Left renal pelvis (tissue), 4 donors: ENCODE results near the gene CAMKMT. TPM values are rescaled to one million over a fixed set of nuclear protein-coding genes. Genes with fewer than 3 reads are reported as not detected.

Experiments
- DNase-seq, 4 donors: peaks; one replicate each; pipeline ENCODE4 v3.0.0-alpha.2; 2013; ENCODE audit warnings: low read depth in 4 of 4, low spot score in 3 of 4
- polyA plus RNA-seq, 4 donors: library from polyadenylated mRNA; unstranded; fragments of 120-200 nt; gene quantifications; one replicate each; pipeline ENCODE4 v1.2.1, GENCODE V29; 2013; ENCODE audit not compliant: insufficient read length in 4 of 4

The CAMKMT gene
- polyA plus RNA-seq, 4 donors, result 6.3 to 15.5 (median 14.4) TPM

DNA sequence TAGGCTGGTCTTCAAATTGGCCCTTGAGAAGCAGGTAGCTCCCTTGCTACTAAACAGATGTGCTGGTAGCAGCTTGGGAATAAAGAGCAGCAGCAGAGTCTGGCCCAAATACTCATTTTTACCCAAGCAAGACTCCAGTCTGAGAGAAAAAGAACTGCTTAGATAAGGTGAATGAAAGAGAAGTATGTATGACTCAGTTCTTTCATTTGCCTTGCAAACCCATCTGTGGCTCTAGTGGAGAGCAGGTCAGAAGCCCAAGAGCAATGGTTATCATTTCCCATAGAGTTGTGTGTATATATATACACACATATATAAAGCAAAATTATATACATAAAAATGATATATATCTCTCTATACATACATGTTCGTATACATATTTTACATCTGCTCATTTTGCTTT lies 80.3 kb downstream of the CAMKMT start:
- DNase-seq, result no peak

DNA sequence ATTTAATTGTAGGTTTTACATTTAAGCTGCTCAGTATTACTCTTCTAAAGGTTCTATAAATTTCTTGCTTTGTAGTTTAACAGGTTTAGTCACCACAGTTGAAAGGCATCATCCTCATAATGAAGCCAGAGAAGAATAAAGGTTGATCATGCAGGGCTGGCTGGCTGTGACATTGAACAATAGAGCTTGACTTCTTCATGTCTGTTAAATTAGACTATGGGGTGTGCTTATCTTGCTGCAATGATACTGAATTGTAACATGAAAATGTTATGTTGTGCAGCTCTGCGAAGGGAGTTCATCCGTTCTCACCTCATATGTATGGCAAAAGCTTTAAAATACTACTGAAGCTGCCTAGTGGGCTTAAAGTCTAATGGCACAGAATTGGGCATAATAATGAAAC lies 81.8 kb downstream of the CAMKMT start:
- no peak for DNase-seq

DNA sequence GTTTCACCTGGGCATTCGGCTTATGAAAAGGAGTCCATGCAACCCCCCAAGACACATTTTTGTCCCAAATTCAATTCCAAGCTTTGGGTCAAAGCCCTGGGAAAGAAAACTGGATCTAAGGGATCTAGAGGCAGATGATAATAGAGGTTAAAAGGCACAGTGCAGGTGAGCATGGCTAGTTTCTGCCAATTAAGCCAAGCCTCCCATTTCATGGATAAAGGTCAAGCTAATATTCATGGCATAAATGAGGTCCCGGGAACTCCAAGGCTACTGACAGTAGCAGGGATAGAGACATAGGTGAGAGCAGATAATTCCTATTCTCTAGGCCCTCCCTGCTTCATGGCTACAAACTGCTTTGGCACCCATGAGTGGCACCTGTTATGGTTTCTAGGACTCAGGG lies 83.1 kb downstream of the CAMKMT start:
- DNase-seq, result no peak

DNA sequence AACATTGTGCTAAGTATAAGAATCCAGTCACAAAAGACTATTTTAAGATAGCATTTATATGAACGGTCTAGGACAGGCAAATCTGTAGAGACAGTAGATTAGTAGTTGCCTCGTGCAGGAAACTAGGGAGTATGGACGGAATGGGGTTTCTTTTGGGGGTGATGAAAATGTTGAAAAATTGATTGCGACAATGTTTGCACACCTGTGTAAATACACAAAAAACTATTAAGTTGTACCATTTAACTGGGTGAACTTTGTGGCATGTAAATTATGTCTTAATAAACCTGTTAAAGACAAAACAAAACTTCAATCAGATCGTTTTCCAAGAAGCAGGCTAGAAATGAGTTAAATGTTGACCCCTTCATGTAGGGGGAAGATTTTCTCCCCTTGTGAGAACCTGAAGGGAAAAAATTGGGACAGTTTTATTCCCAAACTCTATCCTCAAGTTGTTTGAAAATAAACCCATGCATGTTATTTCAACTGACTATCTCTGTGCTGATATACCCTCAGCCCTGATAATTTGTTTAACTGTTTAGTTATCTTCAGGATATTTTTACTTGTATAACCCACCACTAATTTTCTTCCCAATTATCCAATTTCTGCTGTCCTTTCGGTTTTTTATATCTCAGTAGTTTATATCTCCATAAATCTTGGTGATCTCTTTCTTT lies 87.2 kb downstream of the CAMKMT start:
- no peak for DNase-seq

DNA sequence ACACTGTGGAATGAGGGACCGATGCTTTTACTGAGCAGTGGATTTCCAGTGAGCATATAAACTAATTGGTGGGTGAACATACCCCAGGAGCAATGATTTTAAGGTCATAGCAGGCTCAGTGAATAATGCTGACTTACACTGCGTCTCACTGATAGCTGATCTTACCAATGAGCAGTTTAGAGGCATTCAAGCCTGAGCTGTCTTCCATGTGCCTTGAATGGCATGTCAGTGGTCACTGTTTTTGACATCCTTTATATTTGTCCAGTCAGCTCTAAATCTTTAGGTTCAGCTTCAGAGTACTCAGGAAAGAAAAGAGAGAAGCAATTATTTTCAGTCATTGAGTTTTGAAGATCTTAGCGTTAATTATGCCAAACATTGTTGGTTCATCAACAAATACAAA lies 88.3 kb downstream of the CAMKMT start:
- no peak for DNase-seq

DNA sequence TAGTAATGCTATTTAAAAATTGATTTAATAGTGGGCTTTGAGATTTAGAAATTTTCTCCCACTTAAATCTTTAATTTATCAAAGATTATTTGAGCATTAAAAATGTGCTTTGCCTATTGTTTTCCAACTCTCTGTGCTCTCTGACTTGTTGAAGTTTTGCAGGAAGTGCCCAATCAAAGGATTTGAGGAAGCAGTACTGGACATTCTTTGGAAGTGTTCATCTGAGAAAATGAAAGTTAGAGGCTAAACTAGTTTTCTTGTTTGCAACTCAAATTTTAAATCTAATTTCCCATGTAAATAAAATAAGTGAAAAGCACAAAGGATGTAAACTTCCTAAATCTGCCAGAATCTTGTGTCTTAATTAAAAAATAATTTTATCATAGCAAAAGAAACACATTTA lies 89.1 kb downstream of the CAMKMT start:
- DNase-seq, result no peak

DNA sequence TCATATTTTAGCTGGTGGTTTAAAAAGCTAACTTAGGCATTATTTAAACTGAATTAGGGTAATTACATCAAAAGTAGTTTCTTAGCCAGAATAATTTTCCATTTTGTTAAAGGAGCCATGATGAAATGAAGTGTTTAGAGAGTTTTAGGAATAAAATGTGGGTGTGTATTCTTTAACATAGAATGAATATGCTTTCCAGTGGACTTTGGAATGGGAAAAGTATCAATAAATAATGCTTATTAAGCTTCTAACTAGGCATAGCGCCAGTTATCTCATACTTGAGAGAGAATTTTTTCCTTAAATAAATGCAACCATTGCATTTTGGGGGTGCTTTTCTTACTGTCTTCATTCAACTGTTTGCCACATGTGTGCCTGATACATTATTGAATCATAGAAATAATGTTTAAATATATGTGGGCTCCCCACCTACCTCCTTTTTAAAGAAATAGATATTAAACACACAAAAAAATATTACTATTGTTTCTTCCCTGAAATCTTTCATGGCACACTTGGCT lies 90.4 kb downstream of the CAMKMT start:
- no peak for DNase-seq

DNA sequence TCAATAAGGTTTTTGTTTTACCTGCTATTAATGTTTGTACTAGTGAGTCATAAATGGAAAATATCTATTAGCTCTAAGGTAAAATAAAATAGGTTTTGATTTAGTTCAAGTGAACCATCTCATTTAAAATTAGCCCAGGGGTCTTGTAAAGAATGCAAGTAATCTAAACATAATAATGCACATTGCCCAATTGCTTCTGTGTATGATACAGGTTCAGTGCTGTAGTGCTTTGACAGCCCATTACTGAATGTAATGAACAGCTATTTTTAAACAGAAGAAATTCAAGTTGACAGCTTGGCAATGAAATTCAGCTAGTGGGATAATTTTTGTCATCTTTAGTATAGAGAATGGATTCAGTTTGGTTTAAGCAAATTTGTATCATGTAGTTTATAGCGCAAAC lies 91.5 kb downstream of the CAMKMT start:
- no peak for DNase-seq

DNA sequence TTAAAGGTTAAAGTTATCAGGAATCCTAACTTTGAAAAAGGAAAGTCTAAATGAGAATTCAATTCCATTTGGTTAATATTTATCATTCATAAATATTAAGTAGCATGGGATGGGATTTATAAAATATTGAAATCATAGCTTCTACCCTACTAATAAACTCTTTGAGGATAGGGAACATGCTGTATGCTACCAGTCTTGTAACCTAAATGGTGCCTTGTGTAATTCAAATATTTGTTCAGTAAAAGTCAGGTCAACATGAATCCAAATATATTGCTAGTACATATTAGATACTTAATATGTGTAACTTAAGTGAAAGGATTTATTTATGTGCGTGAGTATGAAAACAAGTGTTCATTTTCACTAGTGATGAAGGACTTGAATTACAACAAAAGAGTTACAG lies 94.1 kb downstream of the CAMKMT start:
- DNase-seq, result no peak

DNA sequence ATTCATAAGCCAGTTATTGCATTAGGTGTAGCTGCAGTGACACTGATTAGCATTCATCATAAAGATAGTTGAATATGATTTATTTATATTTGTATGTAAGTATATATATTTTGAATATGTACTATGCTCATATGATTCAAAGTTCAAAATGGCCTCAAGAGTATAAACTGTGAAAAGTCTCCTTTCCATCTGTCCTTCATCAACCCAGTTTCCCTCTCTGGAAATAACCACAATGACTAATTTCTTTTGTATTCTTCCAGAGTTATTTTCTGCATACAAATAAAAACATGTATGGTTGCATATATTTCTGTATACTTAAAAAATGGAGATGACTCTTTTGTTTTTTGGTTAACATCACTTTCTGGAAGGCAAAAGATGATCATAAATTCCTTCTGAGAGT lies 95.2 kb downstream of the CAMKMT start:
- no peak for DNase-seq

DNA sequence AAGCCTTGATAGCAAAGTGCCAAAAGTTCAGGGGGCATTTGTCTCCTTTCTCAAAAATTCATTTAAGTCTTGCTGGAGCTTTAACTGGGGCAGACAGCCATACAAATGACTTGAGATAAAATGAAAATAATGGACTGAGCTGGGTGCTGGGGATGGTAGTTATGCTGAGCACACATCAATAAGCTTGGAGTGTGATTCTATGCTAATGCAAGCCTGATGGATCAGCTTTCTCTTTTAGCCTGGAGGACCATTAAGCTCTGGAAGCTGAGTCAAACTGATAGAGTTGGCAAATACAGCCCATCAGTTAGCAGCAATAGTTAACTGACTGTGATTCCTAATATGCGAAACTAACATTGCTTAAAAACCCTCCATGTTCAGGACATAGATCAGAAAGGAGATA lies 98.0 kb downstream of the CAMKMT start:
- DNase-seq, result no peak

DNA sequence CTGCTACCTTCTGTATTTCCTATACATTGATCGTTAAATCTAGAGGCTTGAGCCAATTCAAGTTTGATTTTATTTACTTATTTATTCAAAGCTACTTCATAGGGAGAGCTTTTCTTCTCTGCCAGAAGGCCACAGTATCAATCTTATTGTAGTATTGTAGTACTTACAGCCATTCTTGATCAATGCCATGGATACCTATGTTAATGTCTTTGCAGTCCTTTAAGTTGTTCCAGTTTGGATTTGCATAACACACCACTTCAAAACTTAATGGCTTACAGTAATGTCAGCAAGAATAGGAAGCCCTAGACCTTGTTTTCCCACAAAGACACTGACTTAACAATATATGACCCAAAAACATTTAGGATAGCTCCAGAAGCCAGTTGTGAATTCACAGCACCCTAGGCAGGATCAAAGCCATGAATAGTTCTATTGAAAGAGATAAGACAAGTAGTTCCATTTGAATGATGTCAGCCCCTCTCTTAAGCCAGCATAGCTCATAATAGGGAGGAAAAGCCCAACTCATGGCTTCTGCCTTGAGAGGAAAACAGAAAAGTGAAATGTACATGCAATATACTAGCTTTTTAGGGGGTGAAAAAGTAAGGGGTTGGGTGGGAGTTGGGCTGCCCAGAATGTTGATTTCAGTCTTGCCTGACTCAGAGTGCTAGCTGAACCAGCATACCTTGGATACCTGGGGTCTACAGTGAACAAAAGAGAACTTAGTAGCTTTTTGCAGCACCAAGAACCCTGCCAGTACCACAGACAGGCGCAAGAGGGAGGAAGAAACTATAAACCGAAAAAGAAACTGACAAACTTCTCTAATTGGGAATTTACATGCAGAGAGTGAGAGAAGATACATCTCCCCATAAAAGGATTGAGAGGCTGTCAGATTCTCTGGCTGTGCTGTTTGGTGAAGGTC lies 101.4 kb downstream of the CAMKMT start:
- DNase-seq, result no peak

DNA sequence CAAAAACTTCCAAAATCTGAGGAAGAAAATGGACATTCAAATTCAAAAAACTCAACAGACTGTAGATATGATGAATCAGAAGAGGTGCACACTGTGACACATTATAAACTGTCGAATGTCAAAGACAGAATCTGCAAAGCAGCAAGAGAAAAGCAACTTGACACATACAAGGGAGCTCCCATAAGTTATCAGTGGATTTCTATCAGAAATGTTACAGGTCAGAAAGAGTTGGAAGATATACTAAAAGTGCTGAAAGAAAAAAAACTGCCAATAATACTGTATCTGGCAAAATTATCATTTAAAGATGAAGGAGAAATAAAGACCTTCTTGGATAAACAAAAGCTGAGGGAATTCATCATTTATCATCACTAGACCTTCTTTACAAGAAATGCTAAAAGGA lies 102.7 kb downstream of the CAMKMT start:
- DNase-seq, result no peak

DNA sequence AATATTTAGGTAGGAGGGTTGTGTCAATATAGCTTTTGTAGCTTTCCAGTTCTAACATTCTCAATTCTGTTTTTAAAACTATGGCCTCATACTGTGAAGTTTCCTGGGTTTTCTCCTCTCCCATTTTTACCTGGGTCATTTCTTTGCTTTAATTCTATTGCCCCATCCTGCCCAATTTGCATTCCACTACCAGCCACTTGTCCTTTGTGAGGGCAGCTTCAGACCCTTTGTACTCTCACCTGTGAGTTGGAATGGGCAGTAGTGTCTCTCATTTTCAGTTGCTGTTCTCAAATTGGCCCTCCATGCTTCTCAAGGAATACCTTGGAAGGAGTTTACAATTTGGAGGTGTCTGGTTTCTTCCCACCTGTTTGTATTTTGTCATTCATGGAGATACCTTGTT lies 108.4 kb downstream of the CAMKMT start:
- no peak for DNase-seq

DNA sequence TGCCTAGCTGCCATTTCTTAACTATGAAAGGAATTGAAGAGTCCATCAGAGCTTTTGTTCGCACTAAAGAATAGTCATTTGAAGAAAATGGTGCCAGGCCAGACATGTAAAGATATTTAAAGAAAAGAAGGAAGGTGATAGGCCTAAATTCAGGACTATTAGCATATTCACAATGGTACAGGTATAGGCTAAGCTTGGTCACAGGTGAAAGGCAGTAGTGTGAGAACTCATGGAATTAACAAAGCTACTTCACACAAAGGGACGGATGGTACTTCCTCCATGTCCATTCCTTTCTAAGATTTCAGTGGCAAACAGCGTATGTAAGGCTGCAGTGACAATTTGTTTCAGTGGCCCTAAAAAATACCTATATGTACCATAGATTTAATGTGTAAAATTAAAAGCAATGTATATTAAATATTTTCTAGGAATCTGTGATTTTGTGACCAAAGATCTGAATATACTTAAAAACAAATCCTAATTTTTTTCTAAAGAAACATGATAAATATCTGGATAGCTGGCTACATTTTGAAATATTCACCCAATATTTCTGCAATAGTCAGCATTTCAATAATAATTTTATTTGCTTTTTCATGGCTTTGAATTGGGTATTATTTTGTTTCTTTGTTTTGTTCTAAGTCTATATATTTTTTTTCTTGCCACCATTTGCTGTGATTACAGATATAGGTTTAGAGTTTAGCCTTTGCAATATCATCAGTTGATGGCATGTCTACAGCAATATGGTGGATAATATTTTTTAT lies 116.1 kb downstream of the CAMKMT start:
- no peak for DNase-seq

DNA sequence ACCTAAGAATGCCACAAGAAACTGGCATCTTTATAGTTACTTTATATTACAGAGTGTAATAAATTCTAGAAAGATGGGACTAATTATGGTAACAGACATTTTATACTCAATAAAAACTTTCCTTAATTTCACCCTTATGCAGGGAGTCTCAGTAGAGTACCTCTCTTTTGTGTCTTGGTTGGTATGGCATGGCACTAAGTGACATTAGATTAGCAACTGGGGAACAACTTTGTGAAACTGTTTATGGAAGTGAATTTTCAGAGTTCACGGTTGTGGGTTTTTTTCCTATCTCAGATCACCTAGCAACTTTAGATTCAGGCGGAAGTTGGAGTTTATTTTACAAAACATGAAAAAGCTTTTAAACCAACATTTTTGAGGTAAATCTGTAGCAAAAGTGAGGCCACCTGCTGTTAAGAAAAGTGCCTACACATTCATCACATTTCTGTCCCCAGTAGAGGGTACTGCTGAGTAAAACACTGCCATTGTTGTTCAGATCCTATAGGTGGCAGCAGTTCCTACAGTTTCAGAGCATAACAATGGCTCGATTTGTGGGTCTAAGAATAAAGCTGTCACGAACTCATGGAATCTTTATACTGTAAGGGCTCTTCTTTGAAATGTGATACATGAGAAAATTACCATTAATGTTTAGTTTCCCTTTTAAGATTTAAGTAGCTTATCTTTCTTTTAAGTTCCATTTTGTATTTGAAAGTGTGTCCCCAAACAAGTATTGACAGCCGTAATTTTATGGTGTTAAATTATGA lies 117.6 kb downstream of the CAMKMT start:
- peak; percentile 55 to 75 (median 68) for DNase-seq

DNA sequence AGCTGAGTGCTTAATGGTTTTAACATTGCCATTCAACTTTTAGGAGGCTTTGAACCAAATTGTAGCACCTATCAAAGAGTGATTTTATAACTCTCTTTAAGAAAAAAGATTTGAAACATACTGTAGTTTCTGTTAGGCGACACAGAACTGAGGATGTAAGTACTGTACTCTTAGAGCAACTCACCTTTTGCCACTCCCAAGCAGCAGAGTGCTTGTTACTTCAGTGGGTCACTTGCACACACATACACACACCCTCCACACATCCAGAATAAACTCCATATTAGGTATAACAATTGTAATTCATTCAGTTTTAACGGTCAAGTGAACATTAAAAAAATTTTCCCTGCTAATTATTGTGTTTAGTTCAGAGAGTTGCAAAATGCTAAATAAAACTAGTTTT lies 118.3 kb downstream of the CAMKMT start:
- no peak for DNase-seq

DNA sequence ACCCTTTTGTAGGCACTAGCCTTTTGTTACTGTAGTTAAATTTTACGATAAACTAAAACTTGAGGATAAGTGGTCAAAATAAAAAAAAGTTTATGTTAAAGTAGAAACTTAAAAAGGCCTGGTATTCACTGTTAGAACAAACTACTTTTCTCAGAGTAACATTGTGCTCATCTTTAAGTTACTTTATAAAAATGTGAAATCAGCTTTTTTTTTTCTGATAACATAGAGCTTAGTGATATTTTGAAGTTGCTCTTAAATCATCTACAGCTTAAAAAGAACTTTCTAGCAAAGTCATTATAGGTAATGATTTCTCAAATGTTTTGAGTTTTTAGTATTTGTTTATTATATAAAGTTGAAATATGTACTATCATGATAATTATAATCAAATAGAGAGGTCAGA lies 125.3 kb downstream of the CAMKMT start:
- DNase-seq, result no peak

DNA sequence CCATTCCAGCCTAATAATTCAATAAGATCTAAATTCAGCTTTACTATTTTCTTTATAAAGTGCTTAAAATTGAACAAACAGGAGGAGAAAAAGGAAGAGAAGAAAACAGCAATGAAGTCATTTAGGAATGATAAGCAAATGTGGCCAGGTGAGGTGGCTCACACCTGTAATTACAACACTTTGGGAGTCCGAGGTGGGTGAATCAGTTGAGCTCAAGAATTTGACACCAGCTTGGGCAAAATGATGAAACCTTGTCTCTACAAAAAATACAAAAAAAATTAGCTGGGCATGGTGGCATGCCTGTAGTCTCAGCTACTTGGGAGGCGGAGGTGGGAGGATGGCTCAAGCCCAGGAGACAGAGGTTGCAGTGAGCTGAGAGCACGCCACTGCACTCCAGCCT lies 129.0 kb downstream of the CAMKMT start:
- no peak for DNase-seq

DNA sequence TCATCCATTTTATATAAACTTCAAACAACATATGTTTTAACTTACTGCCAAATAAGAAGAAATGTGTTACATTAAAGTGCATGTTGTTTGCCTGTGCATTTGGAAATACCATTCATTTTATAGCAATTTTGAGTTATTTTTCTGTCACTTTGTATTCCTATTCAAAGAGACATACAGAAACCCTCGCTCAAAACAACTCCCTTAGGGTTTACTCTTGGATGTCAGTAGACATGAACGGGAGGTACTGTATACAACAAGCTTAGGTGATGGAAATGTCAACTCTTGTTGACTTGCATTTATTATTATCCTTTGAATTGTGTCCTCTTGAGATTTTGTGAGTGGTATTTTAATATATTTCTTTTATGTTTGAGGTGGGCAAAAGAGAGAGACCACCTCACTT lies 132.3 kb downstream of the CAMKMT start:
- no peak for DNase-seq

DNA sequence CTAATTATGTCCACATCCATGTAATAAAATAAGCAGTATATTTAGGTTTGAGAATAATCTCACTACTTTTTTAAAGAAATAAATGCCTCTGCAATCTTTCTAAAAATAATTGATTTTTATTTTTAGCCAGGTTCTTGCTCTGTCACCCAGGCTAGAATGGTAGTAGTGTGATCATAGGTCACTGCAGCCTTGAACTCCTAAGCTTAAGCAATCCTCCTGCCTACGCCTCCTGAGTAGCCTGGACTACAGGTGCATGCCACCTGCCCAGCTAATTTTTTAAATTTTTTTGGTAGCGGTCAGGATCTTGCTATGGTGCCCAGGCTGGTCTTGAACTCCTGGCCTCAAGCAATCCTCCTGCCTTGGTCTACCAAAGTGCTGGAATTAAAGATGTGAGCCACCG lies 133.3 kb downstream of the CAMKMT start:
- DNase-seq, result no peak
